ENCODE data around the gene PCCB. TPM values are rescaled to one million over a fixed set of nuclear protein-coding genes. Genes with fewer than 3 reads are reported as not detected.

PCCB gene
- total and polyA plus RNA-seq, 2 donors (not counting 1 experiment from before 2014, with no cell fraction given), result 12.1 to 15.5 TPM

DNA sequence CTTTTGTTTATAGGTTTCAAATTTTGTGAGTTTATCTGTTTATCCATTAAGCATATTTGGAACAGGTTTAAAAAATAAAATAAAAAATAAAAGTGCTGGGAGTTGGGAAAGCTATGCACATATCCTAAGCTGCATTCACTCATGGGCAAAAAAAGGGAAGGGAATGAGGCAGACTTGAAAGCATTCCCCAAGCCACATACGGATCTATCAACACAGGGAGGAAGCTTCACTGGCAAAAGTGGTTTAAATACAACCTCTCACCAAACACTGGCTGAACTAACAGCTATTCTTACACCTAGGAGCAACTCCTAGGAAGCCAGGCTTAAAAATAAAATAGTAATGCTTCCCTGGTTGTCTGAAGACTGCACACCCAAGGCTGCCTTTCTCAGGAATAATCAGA lies 101.2 kb downstream of the PCCB start:
- H2AFZ ChIP-seq (ENCODE audit: insufficient read depth, low read depth, low read length, poor library complexity, severe bottlenecking), result no peak overlapping the region
- H3K36me3 ChIP-seq (replicated peaks in 1 of 2; ENCODE audit: control extremely low read depth in 1 of 2, control insufficient read depth in 1 of 2, extremely low read depth in 1 of 2, insufficient read depth in 2 of 2, low read length in 1 of 2), result peaks cover 0 to 37% of the 10 kb centered on the region in 2 experiments
- Mint-ChIP-seq H3K27me3 (no peaks in the 10 kb centered on the region), H3K4me3 (no peak overlapping the region), H3K9me3 (ENCODE audit: insufficient read depth) (no peaks in the 10 kb centered on the region), H3K4me1 (no peaks in the 10 kb centered on the region), H3K27ac (no peak overlapping the region)
- H3K9ac ChIP-seq (ENCODE audit: low read length), result no peak overlapping the region
- H3K4me3 ChIP-seq (ENCODE audit: control extremely low read depth in 1 of 5, extremely low read depth in 1 of 5, insufficient read depth in 1 of 5, low read depth in 2 of 5, low read length in 4 of 5), result no peak overlapping the region
- no peaks in the 10 kb centered on the region for H3K79me2 ChIP-seq (ENCODE audit: control insufficient read depth, insufficient read depth, low read length)
- H3K27me3 ChIP-seq (replicated peaks in 1 of 4; ENCODE audit: control extremely low read depth in 1 of 4, control insufficient read depth in 3 of 4, insufficient read depth in 4 of 4, low read length in 3 of 4), result no peaks in the 10 kb centered on the region
- ChIA-PET CTCF (interaction anchor here (0.7 to 2.2 kb wide), 5 partner anchors 8 to 663 kb away, joined by 3 to 14 read pairs (median 4); partner anchors contain the start of gene MSL2), POLR2A (no interaction called here)
- ATAC-seq (ENCODE audit: low read depth), result no peak
- no CpG with 5 or more reads among the region's 1 CpG for WGBS (ENCODE audit: insufficient coverage)
- H3K9me3 ChIP-seq (ENCODE audit: control extremely low read depth in 1 of 3, control insufficient read depth in 2 of 3, insufficient read depth in 1 of 3, low read length in 2 of 3), result peaks cover 0 to 7% (median 0%) of the 10 kb centered on the region in 3 donors
- TF ChIP-seq CTCF (IDR thresholded peaks at IDR 0.05) (no peak), EZH2 (IDR thresholded peaks at IDR 0.05; ENCODE audit: borderline replicate concordance, insufficient read depth, low read depth, low read length, poor library complexity, severe bottlenecking) (no peak)
- no peak for DNase-seq
- H4K20me1 ChIP-seq (ENCODE audit: control insufficient read depth, insufficient read depth, low read length, poor library complexity, severe bottlenecking), result no peaks in the 10 kb centered on the region
- intact Hi-C loops (cut with micrococcal nuclease), result no loop called here
- H3K27ac ChIP-seq (ENCODE audit: low read length in 2 of 2), result no peak overlapping the region
- H3K4me1 ChIP-seq (ENCODE audit: control insufficient read depth in 2 of 2, insufficient read depth in 2 of 2, low read length in 2 of 2), result no peaks in the 10 kb centered on the region
- no peak overlapping the region for H3K4me2 ChIP-seq (replicated peaks; ENCODE audit: low read depth, low read length, poor library complexity, severe bottlenecking)

DNA sequence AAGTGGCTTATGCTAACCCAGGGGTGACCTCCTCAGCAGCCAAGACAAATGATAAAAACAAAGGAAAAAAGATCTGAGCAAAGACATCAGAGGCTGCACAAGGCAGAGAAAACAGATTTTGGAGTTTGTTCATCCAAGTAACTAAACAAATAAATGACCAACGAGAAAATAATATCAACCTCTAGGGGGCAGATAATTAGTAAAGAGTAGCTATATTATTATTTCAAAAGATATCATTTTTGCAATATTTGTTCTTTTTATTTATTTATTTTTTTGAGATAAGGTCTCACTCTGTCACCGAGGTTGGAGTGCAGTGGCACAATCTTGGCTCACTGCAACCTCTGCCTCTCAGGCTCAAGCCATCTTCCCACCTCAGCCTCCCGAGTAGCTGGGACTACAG lies 101.8 kb downstream of the PCCB start:
- no peaks in the 10 kb centered on the region for H3K27me3 Mint-ChIP-seq
- peaks cover 0 to 33% of the 10 kb centered on the region in 2 experiments for H3K36me3 ChIP-seq (replicated peaks in 1 of 2; ENCODE audit: control extremely low read depth in 1 of 2, control insufficient read depth in 1 of 2, extremely low read depth in 1 of 2, insufficient read depth in 2 of 2, low read length in 1 of 2)
- no peaks in the 10 kb centered on the region for H4K20me1 ChIP-seq (ENCODE audit: control insufficient read depth, insufficient read depth, low read length, poor library complexity, severe bottlenecking)
- H3K79me2 ChIP-seq (ENCODE audit: control insufficient read depth, insufficient read depth, low read length), result no peaks in the 10 kb centered on the region
- H3K9ac ChIP-seq (ENCODE audit: low read length), result no peak overlapping the region
- no peak overlapping the region for H3K27ac Mint-ChIP-seq
- H3K27me3 ChIP-seq (replicated peaks in 1 of 4; ENCODE audit: control extremely low read depth in 1 of 4, control insufficient read depth in 3 of 4, insufficient read depth in 4 of 4, low read length in 3 of 4), result no peaks in the 10 kb centered on the region
- no peak overlapping the region for H3K4me2 ChIP-seq (replicated peaks; ENCODE audit: low read depth, low read length, poor library complexity, severe bottlenecking)
- no peaks in the 10 kb centered on the region for H3K4me1 ChIP-seq (ENCODE audit: control insufficient read depth in 2 of 2, insufficient read depth in 2 of 2, low read length in 2 of 2)
- CTCF ChIA-PET, result interaction anchor here (1.1 to 2.2 kb wide), 3 partner anchors 9 to 662 kb away, joined by 3 to 14 read pairs (median 5); partner anchors contain the start of gene MSL2
- no peak overlapping the region for H2AFZ ChIP-seq (ENCODE audit: insufficient read depth, low read depth, low read length, poor library complexity, severe bottlenecking)
- no peak overlapping the region for H3K27ac ChIP-seq (ENCODE audit: low read length in 2 of 2)
- no CpG with 5 or more reads among the region's 3 CpGs for WGBS (ENCODE audit: insufficient coverage)
- no peak for ATAC-seq (ENCODE audit: low read depth)
- H3K4me1 Mint-ChIP-seq, result no peaks in the 10 kb centered on the region
- DNase-seq, result no peak
- intact Hi-C loops (cut with micrococcal nuclease), result no loop called here
- TF ChIP-seq EZH2 (IDR thresholded peaks at IDR 0.05; ENCODE audit: borderline replicate concordance, insufficient read depth, low read depth, low read length, poor library complexity, severe bottlenecking) (no peak), CTCF (IDR thresholded peaks at IDR 0.05) (no peak)
- no peak overlapping the region for H3K4me3 Mint-ChIP-seq
- H3K9me3 ChIP-seq (ENCODE audit: control extremely low read depth in 1 of 3, control insufficient read depth in 2 of 3, insufficient read depth in 1 of 3, low read length in 2 of 3), result peaks cover 0 to 12% (median 0%) of the 10 kb centered on the region in 3 donors
- H3K4me3 ChIP-seq (ENCODE audit: control extremely low read depth in 1 of 5, extremely low read depth in 1 of 5, insufficient read depth in 1 of 5, low read depth in 2 of 5, low read length in 4 of 5), result no peak overlapping the region
- no peaks in the 10 kb centered on the region for H3K9me3 Mint-ChIP-seq (ENCODE audit: insufficient read depth)
- POLR2A ChIA-PET, result no interaction called here

All from B cell (primary cell).